OCI-LY3 (cell line): ENCODE measurements around the gene BTBD19.
A peak's percentile ranks its signal among the peaks of the same experiment; 100 is the strongest.
"Not testable (repeated sequence)": the region's sequence is repeated elsewhere in the genome, so short reads cannot be mapped to it uniquely, and the experiment has no call there.

Source experiments
- H2AFZ ChIP-seq: fragments of 200-600, 300-600 bp; shearing (Covaris generic); 2 replicates; pipeline ENCODE4 v1.6.0; 2014; ENCODE audit warnings: antibody characterized with exemption, low read depth, low read length
- H3K27ac ChIP-seq: fragments of 200-600, 300-600 bp; sonication (generic); 2 replicates; pipeline ENCODE4 v1.5.1; 2014; ENCODE audit warnings: mild to moderate bottlenecking, low read length, moderate library complexity, mixed read lengths
- H3K27me3 ChIP-seq: fragments of 200-600, 300-600 bp; sonication (generic); 2 replicates; pipeline ENCODE4 v1.6.1; 2014; ENCODE audit warnings: low read depth, low read length, mixed read lengths
- H3K36me3 ChIP-seq: fragments of 200-600, 300-600 bp; sonication (generic); replicated peaks from 2 replicates; pipeline ENCODE3; 2014; ENCODE audit warnings: low read depth, low read length, mixed read lengths
- H3K4me1 ChIP-seq: fragments of 300-600, 200-600 bp; sonication (generic); 2 replicates; pipeline ENCODE4 v1.6.1; 2014; ENCODE audit warnings: low read length, mixed read lengths
- H3K4me2 ChIP-seq: fragments of 200-600, 300-600 bp; sonication (generic); 2 replicates; pipeline ENCODE4 v1.6.1; 2014; ENCODE audit warnings: low read length, mixed read lengths
- H3K4me3 ChIP-seq: fragments of 300-600, 200-600 bp; sonication (generic); 2 replicates; pipeline ENCODE4 v1.5.1; 2014; ENCODE audit warnings: antibody characterized with exemption, mild to moderate bottlenecking, low read length, moderate library complexity
- H3K79me2 ChIP-seq: fragments of 300-600, 200-600 bp; shearing (Covaris generic); 2 replicates; pipeline ENCODE4 v1.6.1; 2014; ENCODE audit warnings: mild to moderate bottlenecking, low read length, mixed read lengths
- H3K9ac ChIP-seq: fragments of 300-600, 200-600 bp; shearing (Covaris generic); 2 replicates; pipeline ENCODE4 v1.6.0; 2014; ENCODE audit warnings: mild to moderate bottlenecking, low read length, moderate library complexity
- H3K9me3 ChIP-seq: fragments of 200-600, 300-600 bp; shearing (Covaris generic); 2 replicates; pipeline ENCODE4 v1.6.1; 2014; ENCODE audit warnings: low read length, mixed read lengths; ENCODE audit not compliant: insufficient read depth
- H4K20me1 ChIP-seq: fragments of 200-600, 300-600 bp; sonication (generic); 2 replicates; pipeline ENCODE4 v1.6.1; 2016; ENCODE audit warnings: low read length, mixed read lengths; ENCODE audit not compliant: insufficient read depth
- CTCF ChIP-seq: fragments of 200-600, 300-600 bp; sonication (generic); IDR thresholded peaks from 2 replicates; pipeline ENCODE4 v1.5.1; 2014; ENCODE audit warnings: antibody characterized with exemption, low read length, low read depth
- EZH2phosphoT487 ChIP-seq: fragments of 200-600 bp; shearing (Covaris generic); IDR thresholded peaks from 2 replicates; pipeline ENCODE4 v1.6.1; 2018; ENCODE audit warnings: antibody characterized with exemption, mixed run types, low read depth

The BTBD19 gene

GRCh38 chr1:44790968-44791801, 17.1 kb upstream of the BTBD19 start:
- H3K9me3 ChIP-seq, result no peaks in the 10 kb centered on the region
- no peaks in the 10 kb centered on the region for H4K20me1 ChIP-seq
- H3K27ac ChIP-seq, result no peak overlapping the region
- no peak overlapping the region for H3K9ac ChIP-seq
- TF ChIP-seq EZH2phosphoT487 (no peak), CTCF (no peak)
- no peak overlapping the region for H2AFZ ChIP-seq
- H3K36me3 ChIP-seq, result no peaks in the 10 kb centered on the region
- peaks cover 5% of the 10 kb centered on the region for H3K4me1 ChIP-seq
- H3K79me2 ChIP-seq, result no peaks in the 10 kb centered on the region
- H3K4me2 ChIP-seq, result no peak overlapping the region
- H3K4me3 ChIP-seq, result no peak overlapping the region
- H3K27me3 ChIP-seq, result no peaks in the 10 kb centered on the region

- H3K79me2 ChIP-seq, result no peaks in the 10 kb centered on the region
- H2AFZ ChIP-seq, result 0 out of 2 replicates have a peak overlapping the region, but pooled peaks have one; percentile 46
- H3K27ac ChIP-seq, result no peak overlapping the region
- H3K9ac ChIP-seq, result no peak overlapping the region
- H4K20me1 ChIP-seq, result no peaks in the 10 kb centered on the region
- H3K4me3 ChIP-seq, result no peak overlapping the region
- H3K27me3 ChIP-seq, result no peaks in the 10 kb centered on the region
- H3K4me1 ChIP-seq, result no peaks in the 10 kb centered on the region
- no peak for TF ChIP-seq EZH2phosphoT487
- TF ChIP-seq CTCF, result no peak
- H3K36me3 ChIP-seq, result no peaks in the 10 kb centered on the region
- no peaks in the 10 kb centered on the region for H3K9me3 ChIP-seq
- no peak overlapping the region for H3K4me2 ChIP-seq
Measured at GRCh38 chr1:44792736-44793502, 15.4 kb upstream of the BTBD19 start.

- Histone ChIP-seq H3K79me2 (peaks cover 27% of the 10 kb centered on the region), H3K36me3 (peaks cover 19% of the 10 kb centered on the region), H3K4me1 (peaks cover 15% of the 10 kb centered on the region), H4K20me1 (peaks cover 11% of the 10 kb centered on the region)
- H3K9ac ChIP-seq, H3K27me3 ChIP-seq, H3K9me3 ChIP-seq, H2AFZ ChIP-seq, H3K4me2 ChIP-seq, H3K27ac ChIP-seq, H3K4me3 ChIP-seq: not testable (repeated sequence)
Measured at GRCh38 chr1:44797886-44798285, 10.4 kb upstream of the BTBD19 start.

- Histone ChIP-seq H3K79me2 (peaks cover 36% of the 10 kb centered on the region), H3K27me3 (no peaks in the 10 kb centered on the region), H2AFZ (0 out of 2 replicates have a peak overlapping the region, but pooled peaks have one; percentile 30), H4K20me1 (peaks cover 11% of the 10 kb centered on the region), H3K4me1 (peaks cover 23% of the 10 kb centered on the region), H3K9ac (no peak overlapping the region), H3K4me3 (no peak overlapping the region), H3K4me2 (no peak overlapping the region), H3K9me3 (no peaks in the 10 kb centered on the region), H3K36me3 (peaks cover 28% of the 10 kb centered on the region), H3K27ac (no peak overlapping the region)
- no peak for TF ChIP-seq CTCF
- TF ChIP-seq EZH2phosphoT487, result no peak
Measured at GRCh38 chr1:44798481-44799365, 9.6 kb upstream of the BTBD19 start.
